Muscle of back (tissue), 11 donors: ENCODE measurements around the gene ARL5C. TPM values are rescaled to one million over a fixed set of nuclear protein-coding genes. Genes with fewer than 3 reads are reported as not detected.
A peak's percentile ranks its signal among the peaks of the same experiment; 100 is the strongest.
"Not testable (repeated sequence)": the region's sequence is repeated elsewhere in the genome, so short reads cannot be mapped to it uniquely, and the experiment has no call there.

ENCODE experiments used
- DNase-seq, 3 donors: peaks; one replicate each; pipeline versions ENCODE4 v3.0.0 to v3.0.0-alpha.2; 2013
- polyA plus RNA-seq, 10 donors: library from polyadenylated mRNA; unstranded; fragments of 120-200 nt; gene quantifications; one replicate each; pipeline ENCODE4 v1.2.1, GENCODE V29; 2013; ENCODE audit not compliant: insufficient read length in 10 of 10

Gene ARL5C
- polyA plus RNA-seq, 10 donors: 0.24 to 0.42 (median 0.33) TPM; not detected in 4

DNA sequence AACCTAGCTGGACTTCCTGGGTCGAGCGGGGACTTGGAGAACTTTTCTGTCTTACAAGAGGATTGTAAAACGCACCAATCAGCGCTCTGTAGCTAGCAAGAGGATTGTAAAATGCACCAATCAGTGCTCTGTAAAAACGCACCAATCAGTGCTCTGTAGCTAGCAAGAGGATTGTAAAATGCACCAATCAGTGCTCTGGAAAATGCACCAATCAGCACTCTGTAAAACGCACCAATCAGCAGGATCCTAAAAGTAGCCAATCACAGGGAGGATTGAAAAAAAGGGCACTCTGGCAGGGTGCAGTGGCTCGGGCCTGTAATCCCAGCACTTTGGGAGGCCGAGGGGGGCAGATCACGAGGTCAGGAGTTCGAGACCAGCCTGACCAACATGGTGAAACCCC lies 2.5 kb upstream of the ARL5C start:
- not testable (repeated sequence) for DNase-seq

DNA sequence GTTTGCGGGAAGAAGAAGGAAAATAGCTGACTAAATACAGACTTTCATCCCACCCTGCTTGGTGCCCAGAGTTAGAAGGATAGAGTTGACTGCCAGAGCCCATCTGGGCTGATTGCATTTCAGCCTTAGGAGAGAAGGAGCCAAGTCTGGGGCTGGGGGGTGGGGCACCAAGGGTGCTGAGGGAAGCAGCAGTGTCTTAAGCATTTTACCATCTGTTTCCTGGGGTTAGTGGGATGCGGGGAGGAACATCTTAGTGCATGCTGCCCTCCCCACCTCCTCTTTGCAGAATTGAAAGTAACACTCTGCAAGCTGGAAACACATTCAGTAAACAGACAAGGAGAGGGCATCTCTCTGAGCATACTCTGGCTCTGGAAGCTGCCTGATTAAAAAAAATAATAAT lies 1.5 kb upstream of the ARL5C start:
- peak in 2 of 3 donors; percentile 54 to 68 for DNase-seq

DNA sequence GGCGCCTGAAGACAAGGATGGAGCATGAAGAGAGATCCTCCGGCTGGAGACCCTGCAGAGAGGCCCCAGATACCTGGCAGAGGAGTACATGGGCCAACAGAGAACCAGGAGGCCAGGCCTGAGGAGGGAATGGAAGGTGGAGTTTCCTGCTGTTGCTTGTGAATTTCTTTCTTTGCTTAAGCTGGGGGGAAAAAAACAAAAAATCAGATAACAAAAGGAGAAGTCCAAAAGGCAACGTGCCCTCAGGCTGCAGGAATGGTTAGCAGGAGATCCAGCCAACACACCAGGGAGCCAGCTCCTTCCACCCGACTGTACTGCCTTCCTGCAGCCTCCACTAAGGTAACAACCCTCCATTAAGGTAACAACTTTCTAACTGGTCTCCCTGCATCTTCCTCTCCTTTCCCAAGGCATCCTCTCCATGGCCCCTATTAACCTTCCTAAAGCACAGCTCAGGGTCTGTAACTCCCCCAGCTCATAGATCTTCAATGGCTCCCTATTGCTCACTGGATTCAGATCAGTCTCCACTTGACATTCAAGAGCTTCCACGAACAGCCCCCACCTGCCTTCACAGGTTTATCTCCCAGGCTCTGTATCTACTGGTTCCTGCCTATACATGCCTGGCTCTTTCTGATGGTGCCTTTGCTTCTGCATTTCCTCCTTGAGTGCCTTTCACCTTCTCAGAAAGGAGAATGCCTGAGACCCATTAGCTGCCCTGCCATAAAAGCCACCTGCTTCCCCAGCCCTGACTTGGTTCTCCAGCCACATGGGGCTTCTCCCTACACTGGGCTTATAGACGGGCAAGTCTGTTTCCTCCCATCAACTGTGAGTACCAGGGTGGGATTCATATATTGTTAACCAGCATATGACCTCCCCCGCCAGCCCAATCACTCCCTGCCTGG lies 725 bp upstream of the ARL5C start:
- DNase-seq: no peak

DNA sequence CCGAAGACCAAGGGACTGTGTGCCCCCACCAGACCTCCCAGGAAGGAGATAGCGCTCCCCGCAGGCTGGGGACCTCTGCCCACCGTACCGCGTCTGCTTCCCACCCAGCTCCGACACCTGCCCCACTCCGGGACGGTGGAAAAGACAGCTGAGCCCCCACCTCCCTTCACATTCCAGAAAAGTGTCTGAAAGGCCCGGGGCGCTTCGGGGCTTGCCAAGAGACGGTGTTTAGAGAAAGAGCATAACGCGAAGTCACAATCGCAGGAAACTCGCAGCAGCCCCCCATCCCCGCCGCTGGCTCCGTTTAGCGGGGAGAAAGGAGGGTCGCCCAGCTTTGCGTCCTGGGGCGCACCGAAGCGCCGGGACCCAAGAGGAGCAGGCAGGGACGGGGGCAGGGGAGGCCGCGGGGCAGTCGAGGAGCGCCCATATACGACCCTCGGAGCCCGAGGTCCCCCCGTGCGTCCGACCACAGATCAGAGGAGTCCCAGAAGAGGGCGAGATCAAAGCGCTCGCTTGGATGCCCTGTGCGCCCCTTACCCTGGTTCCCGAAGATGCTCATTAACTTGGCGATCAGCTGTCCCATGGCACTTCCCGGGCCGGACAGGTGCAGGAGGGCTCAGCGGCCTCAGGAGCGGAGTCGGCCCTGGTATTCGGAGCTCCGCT lies 652 bp downstream of the ARL5C start:
- DNase-seq: no peak

DNA sequence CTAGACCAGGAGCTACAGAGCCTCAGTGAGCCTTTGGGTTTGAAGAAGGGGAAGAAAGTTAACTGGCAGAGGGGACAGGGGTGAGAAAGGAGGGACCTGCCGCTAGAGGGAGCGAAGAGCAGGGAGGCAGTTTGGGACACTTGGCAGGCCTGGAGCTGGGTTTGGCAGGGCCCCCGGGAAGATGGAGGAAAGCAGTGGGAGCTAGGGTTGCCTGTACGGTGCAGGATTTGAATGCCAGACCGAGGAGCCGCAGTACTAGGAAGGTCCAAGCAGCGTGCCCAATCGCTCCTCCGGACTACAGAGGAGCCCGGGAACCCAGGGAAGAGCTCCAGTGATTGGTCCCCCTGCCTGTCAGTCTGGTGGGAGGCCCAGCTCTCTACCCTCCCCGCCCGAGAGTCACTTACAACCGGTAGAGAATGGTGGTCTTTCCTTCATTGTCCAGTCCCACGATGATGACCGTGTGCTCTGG lies 1.3 kb downstream of the ARL5C start:
- DNase-seq: peak; percentile 90 to 95 (median 92)

DNA sequence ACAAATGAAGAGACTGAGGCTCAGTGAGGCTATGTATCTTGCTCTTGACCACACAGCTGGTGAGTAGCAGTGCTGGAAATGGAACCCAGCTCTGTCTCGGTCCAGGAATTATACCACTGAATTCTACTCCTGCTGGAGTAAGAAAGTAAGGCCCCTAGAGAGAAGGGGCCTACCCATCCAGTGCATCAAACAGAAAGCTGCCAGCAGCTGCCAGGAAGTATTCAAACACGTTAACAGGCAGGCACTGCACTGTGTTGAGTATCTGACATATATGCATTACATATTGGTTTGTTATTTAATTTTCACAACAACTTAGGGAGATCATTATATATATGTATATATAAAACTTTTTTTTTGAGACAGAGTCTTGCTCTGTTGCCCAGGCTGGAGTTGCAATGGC lies 4.0 kb downstream of the ARL5C start:
- DNase-seq: no peak

DNA sequence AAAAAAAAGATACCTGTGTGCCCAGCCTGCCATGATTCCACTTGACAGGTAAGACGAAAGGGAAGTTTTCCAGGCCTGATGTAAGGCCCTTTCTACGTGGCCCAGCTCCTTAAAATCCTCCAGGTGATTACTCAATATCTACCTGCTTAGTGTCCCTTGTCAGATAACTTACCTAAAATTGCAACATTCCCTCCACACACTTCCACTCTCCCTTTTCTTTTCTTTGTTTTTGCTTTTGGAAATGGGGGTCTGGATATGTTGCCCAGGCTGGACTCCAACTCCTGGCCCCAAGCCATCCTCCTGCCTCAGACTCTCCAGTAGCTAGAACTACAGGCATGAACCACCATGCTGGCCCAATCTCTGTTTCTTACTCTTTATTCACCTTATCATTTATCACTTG lies 7.3 kb downstream of the ARL5C start:
- DNase-seq: no peak

DNA sequence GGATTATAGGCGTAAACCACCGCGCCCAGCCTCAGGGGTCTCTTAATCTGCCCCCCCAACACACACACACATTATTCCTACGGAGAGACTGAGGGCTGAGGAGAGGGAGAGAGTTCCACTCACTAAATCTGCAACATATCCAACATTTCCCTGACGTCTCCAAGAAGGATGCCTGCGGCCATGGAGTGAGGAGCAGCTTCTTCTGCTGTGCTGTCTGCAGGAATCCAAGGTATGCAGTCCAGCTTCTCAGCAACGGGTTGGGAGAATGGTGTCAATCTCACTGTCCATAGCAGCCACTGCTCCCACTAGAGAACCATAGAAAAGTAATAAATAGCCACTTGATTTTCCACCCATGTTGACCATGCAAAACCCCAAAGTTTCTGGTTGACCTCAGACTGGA lies 9.5 kb downstream of the ARL5C start:
- DNase-seq: no peak

DNA sequence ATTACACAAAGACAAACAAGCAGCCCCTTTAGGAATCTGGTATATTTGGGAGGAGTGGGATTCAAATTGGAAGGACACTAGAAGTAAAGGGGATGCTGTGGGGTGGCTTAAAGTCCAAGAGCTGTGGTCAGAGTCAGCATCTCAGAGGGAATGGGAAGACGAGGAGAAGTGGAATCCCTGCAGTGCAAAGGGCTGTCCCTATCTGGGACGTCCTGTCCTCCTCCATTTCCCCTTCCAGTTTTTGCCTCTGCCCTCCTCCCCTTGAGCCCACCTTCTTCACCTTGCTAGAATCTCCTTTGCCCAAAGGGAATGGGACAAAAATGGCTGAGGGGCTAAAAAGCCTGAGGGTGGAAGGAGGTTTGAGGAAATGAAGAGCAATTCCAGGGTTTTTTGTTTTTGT lies 10.3 kb downstream of the ARL5C start:
- DNase-seq: no peak

DNA sequence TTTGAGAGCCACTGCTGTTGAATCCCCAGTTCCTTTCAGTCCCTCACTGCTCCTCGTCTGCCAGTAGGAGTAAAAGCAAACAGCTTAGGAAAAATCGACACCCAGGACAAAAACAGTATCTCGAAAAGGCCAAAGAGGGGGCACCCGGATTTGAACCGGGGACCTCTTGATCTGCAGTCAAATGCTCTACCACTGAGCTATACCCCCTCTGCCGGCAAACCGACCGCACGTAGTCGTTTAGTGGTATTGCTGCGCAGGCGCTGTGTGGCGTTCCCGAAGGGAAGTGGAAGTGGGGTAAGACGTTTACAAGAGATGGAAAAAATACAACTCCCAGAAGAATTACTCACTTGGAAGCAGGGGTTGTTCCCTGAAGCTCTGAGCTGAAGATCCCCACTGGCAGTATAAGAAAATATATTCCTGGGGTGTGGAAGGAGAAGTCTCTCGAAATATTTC lies 12.3 kb downstream of the ARL5C start:
- DNase-seq: peak; percentile 90 to 97 (median 96)

DNA sequence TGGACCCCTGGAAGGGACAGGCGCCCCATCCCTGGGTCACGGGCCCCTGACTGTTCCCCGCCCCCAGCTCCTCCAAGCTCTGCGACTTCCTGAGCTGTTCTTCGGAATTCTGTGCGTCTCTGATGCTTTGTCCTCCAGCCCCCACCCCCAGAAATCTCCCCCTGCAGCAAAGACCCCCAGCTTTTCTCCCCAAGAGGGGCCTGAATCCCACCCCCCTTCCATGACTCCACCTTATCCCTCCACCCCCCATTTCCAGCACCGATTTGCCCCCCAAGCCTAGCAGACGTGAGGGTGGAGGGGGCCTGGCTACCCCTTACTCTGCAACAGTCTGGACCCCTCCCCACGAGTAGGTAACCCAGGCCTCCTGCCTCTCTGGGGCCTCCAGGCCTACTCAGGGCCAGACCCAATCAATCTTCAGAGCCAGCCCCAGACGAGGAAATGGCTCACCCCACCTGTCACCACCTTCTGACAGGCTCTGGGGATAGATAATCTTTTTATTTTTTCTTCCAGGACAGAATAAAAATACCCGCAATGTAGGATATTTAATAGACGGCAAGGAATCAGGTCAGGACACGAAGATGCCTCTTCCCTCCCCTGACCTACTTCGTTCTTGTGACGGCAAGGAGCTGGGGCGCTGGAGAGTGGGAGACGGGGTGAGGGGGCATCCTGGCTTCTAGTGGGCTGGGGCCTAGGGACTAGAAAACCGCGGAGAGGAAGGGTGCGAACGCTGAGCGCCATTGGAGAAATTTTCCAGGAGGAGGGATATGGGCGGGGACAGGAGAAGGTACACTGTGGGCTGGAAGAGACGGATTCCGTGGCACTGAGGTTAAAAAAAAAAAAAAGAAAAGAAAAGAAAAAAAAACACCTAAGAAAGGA lies 13.8 kb downstream of the ARL5C start:
- DNase-seq: no peak

DNA sequence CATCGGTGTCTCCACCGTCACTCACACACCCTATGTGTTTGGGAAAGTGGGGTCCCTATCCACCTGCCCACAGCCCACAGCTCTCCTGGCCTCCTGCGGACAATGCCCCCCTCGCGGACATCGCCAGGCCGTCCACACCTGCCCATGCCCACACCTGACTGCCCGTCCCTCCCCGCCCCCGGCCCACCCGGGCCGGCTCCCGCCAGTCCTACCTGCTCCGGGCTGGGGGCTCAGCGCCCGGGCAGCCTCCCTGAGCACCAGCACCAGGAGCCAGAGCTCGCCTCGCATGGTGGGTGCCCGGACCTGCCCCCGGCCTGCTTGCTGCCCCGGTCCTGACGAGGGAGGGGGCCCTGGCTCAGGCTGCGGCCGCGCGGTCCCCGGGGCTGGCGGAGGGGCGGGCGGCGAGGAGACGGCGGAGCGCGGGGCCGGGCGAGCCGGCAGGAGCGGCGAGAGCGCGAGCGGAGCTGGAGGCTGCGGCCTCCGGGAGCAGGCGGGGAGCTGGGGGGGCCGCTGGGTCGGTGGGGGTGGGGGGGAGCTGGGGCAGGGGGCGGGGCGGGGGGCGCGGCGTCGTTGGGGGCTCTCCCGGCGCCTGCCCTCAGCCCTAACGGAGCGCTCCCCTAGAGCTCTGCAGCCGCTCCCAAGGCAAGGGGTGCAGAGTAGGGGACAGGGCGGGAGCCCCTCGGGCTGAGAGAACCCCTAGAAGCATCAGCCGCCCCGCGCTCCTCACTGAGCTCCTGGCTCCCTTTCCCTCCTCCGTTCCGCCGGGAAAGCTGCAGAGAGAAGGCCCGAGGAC lies 14.6 kb downstream of the ARL5C start, which contains the start of gene PLXDC1:
TSS of gene PLXDC1 (minus strand) at position 488 of the 793 bp plus-strand sequence. CDS start at position 288, 200 bp downstream.
- peak in 1 of 3 donors; percentile 37 for DNase-seq

DNA sequence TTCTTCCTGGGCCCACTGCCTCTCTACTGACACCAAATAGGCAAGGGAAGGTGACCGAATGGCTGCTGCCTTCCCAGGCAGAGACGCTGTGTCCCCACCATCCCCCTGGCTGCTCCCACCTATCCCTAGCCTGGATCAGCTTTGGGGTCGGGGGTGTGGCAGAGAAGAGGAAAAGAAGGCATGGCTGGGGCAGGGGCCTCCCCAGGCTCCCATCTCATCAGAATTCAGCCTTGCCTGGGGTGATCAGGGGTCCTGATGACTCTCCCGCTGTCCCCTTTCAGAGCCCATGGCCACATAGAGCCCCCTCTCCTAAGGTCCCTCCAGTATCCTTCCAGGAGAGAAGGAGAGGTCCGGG lies 15.2 kb downstream of the ARL5C start:
- peak in 1 of 3 donors; percentile 20 for DNase-seq

DNA sequence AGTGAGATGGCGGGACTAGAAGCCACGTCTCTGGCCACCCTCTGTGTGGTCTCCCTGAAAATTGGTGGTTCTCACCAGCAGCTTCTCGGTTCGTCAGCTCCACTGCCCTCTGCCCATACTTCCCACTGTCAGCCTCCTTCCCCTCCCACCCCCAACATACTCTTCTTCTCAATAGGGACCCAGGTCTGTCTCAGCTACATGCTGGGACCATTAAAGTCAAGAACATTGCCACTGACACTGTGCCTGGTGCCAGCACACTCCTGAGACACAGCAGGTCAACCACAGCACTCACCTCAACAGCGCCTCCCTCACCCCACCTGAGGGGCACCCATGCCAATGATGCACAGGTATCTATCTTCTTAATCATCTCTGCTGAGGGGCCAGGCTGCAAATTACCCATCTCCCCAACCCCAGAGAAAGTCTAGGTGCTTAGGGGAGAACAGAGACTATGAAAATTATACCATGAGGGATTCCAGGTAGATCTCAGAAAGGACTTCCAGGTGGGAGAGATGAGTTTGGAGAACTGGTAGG lies 15.8 kb downstream of the ARL5C start:
- DNase-seq: no peak

DNA sequence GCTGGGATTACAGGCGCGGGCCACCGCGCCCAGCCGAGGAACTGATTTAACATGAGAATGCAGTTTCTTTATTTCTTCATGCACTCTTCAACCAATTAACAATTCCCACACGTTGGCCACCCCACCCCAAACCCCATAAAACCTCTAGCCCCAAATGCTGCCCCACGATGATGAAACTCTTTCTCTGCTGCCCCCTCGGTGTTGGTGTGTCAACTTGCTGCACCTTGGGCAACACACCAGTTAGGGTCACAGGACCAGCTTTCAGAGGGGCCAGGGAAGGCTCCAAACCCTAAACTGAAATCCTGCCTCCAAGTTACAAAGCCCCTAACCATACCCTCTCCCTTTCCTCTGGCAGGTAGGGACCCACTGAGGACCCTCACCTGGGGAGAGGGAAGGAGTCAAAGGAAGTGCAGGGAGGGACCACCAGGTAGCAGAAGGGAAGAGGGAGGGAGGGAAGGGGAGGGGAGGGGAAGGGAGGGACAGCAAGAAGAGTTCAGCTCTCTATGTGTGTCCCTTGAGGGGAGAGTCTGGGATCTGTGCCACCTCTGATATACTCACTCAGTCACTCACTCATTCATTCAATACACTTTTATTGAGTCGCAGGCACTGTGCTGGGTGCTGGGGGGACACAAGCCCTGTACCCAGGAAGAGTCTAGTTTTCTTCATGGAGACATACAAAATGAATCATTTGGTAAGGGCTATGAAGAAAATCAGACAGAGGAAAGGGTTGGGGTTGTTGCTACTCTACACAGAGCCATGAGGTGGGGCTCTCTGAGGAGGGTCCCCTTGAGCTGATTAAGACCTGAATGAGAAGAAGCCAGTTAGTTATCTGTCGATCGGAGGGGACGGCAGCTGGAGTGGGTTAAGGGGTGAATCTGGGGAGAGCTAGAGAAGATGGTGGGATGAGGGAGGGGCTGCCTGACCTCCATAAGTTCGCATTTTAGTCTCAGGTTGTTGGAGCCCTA lies 18.5 kb downstream of the ARL5C start:
- peak in 1 of 3 donors; percentile 66 for DNase-seq

DNA sequence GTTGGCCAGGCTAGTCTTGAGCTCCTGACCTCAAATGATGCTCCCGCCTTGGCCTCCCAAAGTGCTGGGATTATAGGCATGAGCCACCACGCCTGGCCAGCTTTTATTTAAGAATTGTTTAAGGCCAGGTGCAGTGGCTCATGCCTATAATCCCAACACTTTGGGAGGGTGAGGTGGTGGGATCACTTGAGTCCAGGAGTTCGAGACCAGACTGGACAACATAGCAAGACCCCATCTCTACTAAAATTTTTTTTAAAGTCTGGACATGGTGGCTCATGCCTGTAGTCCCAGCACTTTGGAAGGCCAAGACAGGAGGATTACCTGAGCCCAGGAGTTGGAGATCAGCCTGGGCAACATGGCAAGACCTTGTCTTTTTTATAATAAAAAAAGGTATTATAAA lies 19.7 kb downstream of the ARL5C start:
- no peak for DNase-seq

DNA sequence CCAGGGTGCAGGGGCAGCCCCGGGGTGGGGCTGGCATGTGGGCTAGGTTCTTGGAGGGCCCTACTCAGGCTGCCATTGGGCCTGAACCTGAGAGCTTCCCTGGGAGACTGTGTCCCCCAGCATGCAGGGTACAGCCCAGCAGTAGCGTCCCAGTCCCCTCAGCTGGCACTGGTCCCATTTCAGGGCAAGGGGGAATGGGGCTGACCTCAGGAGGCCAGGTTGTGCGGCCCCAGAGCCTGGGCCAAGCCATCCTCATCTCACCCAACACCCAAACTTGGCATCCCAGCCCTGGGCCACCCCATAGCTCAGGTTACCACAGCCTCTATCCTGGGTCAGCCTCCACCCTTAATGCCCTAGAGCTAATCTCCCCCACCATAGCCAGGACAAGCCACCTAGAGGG lies 20.8 kb downstream of the ARL5C start:
- peak in 1 of 3 donors; percentile 25 for DNase-seq

DNA sequence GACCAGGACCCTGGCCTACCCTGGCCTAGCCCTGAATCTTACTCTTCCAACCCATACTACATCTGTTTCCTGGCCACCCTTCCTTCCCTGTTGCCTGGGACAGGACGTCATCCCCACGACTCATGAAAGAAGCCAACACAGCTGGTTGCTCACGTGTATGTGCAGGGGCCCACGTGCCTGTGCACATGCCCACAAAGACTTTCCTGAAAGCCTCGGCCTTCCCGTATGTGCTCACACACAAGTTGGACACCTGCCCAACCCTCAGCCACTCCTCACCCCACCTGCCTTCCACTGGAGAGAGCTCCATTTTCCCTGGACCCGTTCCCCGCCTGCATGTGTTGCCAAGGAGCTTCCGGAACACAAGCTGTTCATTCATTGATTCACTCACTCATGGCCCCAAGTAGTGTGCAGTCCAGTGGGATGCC lies 21.5 kb downstream of the ARL5C start:
- peak; percentile 92 to 98 (median 96) for DNase-seq

DNA sequence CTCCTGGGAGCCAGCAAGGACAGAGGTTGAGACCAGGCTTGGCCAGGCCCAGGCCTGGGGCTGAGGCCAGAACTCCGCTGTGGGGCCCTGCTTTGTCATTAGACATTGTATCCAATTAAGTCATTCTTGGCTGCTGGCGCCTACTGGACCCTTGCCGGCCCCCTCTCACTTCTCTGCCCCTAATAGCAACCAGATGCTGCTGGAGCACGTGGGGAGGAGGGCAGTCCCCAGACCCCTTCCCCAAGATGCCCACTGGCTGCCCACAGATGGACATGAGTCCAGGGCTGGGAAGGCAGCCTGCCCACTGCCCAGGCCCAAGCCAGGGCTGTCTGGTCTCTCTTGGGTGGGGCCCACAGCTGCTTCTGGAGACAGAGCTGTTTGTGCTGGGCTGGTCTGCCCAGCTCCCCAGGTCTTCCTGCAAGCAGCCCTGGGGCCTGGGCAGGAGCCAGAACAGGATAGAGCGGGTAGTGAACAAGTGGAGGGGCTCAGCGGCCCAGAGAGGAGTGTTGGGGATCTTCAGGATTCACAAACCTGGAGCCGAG lies 22.3 kb downstream of the ARL5C start:
- DNase-seq: peak in 2 of 3 donors; percentile 91 to 95
